Central memory CD4-positive, alpha-beta T cell (primary cell): ENCODE results near the gene DUOX1.
A peak's percentile ranks its signal among the peaks of the same experiment; 100 is the strongest.

Experiments used
- DNase-seq: peaks from one replicate; pipeline ENCODE4 v3.0.0; 2022

The DUOX1 gene

GRCh38 chr15:45198337-45199135 is 68.7 kb downstream of the DUOX1 start:
- peak; percentile 98 for DNase-seq

GRCh38 chr15:45199136-45199810 is 69.5 kb downstream of the DUOX1 start:
- peak; percentile 53 for DNase-seq

- peak; percentile 97 for DNase-seq
These were observed 70.4 kb downstream of the DUOX1 start for GRCh38 chr15:45200001-45200798.

- DNase-seq: peak; percentile 70
These were observed 71.2 kb downstream of the DUOX1 start for GRCh38 chr15:45200799-45201556.

GRCh38 chr15:45201557-45201859 is 71.7 kb downstream of the DUOX1 start:
- no peak for DNase-seq

GRCh38 chr15:45201869-45202268 is 72.1 kb downstream of the DUOX1 start:
- DNase-seq: no peak

- DNase-seq: no peak
These were observed 73.4 kb downstream of the DUOX1 start for GRCh38 chr15:45203182-45203581.

GRCh38 chr15:45205192-45205591 is 75.4 kb downstream of the DUOX1 start:
- peak; percentile 49 for DNase-seq

- DNase-seq: no peak
These were observed 82.7 kb downstream of the DUOX1 start for GRCh38 chr15:45212493-45212892.
